Cardiac fibroblast (primary cell): ENCODE results near the gene MYOZ2.

Source experiments
- DNase-seq, 2 donors: peaks; one replicate each; pipeline versions ENCODE4 v3.0.0 to v3.0.0-alpha.2; 2010; ENCODE audit warnings: low read depth in 2 of 2
- H3K4me3 ChIP-seq, 2 donors: replicated peaks in 1 of 2; 1 replicate in 1 of 2; 2 replicates in 1 of 2; pipeline ENCODE4 v1.5.1; 2011; ENCODE audit warnings: low read depth in 2 of 2, low read length in 2 of 2, mild to moderate bottlenecking in 2 of 2, moderate library complexity in 1 of 2
- CTCF ChIP-seq: IDR thresholded peaks from one replicate; pipeline ENCODE4 v1.5.1; 2011; ENCODE audit warnings: low read depth, mild to moderate bottlenecking, low read length, inconsistent platforms

The MYOZ2 gene

GRCh38 chr4:119099227-119099810 lies 36.3 kb upstream of the MYOZ2 start:
- no peak overlapping the region for H3K4me3 ChIP-seq
- no peak for TF ChIP-seq CTCF
- peak; percentile 49 to 74 for DNase-seq

- H3K4me3 ChIP-seq: no peak overlapping the region
- TF ChIP-seq CTCF: no peak
- DNase-seq: peak in 1 of 2 donors; percentile 10
Measured at GRCh38 chr4:119100655-119101054, 35.0 kb upstream of the MYOZ2 start.

GRCh38 chr4:119103263-119103662 lies 32.4 kb upstream of the MYOZ2 start:
- DNase-seq: peak; percentile 97 to 99
- no peak for TF ChIP-seq CTCF
- H3K4me3 ChIP-seq: no peak overlapping the region

- H3K4me3 ChIP-seq: no peak overlapping the region
- DNase-seq: no peak
- no peak for TF ChIP-seq CTCF
Measured at GRCh38 chr4:119104644-119105273, 30.9 kb upstream of the MYOZ2 start.

- peak; percentile 34 to 52 for DNase-seq
- no peak overlapping the region for H3K4me3 ChIP-seq
- no peak for TF ChIP-seq CTCF
Measured at GRCh38 chr4:119105605-119106004, 30.0 kb upstream of the MYOZ2 start.

- H3K4me3 ChIP-seq: no peak overlapping the region
- DNase-seq: peak in 1 of 2 donors; percentile 40
- no peak for TF ChIP-seq CTCF
Measured at GRCh38 chr4:119106036-119107000, 29.3 kb upstream of the MYOZ2 start.
